ENCODE data around the gene VPS35.
A peak's percentile ranks its signal among the peaks of the same experiment; 100 is the strongest.
"Not testable (repeated sequence)": the region's sequence is repeated elsewhere in the genome, so short reads cannot be mapped to it uniquely, and the experiment has no call there.

The VPS35 gene

DNA sequence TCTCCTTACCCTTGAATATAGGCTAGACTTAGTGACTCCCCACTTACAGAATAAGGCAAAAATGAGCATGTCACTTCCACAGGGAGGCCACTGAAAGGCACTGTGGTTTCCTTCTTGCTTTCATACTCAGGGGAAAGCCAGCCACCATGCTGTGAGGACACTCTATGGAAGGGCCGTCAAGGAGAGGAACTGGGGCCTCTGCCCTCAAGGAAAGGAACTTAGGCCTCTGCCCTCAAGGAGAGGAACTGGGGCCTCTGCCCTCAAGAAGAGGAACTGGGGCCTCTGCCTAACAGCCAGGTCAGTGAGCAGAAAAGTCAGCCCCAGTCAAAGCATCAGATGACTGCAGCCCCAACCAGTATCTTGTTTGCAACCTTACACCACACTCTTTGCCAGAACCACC is 30.1 kb downstream of the VPS35 start:
- DNase-seq (ENCODE audit: low spot score), result no peak

- no peak for DNase-seq (ENCODE audit: low spot score)
Measured at GRCh38 chr16:46651305-46651704, 37.7 kb downstream of the VPS35 start.

- DNase-seq (ENCODE audit: low spot score), result peak; percentile 40
Measured at GRCh38 chr16:46650254-46650623, 38.7 kb downstream of the VPS35 start.

DNA sequence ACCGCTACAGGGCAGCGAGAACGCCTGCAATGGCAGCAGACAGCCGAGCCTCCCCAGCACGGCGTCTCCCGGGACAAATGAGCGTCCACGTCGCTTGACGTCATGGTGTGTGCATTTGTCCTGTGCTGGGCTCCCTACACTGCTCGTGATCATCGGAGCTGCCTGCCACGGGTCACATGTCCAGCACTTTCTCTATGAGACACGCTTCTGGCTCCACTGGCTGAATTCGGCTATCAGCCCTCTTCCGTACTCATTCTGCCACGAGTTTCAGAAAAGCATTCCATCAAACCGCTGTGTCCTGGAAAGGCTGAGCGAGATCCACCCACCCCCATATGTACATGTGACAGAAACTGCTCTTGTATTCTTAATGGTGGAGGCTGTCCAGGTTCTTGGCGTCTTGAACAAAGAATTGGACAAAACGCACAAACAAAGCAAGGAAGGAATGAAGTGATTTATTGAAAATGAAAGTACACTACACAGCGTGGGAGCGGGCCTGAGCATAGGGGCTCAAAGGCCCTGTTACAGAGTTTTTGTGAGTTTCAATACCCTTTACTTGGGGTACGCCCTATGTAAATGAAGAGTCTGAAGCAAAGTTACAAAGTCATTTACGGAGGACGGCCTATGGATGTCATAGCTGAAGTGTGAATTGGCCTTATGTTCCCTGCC is 39.3 kb downstream of the VPS35 start:
- no peak for DNase-seq (ENCODE audit: low spot score)

DNA sequence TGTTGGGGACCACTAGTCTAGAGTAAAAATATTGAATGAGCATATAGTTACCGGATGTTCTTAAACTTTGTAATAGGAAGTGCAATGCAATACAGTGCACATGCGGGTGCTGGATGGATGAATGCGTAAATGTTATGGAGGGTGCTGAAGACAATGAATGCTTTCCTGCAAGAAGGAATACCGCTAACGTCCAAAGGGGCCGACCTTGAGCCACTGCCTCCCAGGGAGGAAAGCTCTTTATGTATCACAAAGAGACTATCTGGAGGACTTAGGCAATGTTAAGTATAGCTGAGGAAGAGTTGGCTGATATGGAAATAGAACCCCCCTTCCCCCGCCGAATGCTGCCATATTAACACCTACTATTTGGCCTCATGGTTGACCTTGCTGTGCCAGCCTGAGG is 40.3 kb downstream of the VPS35 start:
- DNase-seq (ENCODE audit: low spot score), result no peak

- peak; percentile 40 for DNase-seq (ENCODE audit: low spot score)
Measured at GRCh38 chr16:46638947-46639925, 49.7 kb downstream of the VPS35 start.

- DNase-seq (ENCODE audit: low spot score), result no peak
Measured at GRCh38 chr16:46632778-46633733, 55.9 kb downstream of the VPS35 start.

DNA sequence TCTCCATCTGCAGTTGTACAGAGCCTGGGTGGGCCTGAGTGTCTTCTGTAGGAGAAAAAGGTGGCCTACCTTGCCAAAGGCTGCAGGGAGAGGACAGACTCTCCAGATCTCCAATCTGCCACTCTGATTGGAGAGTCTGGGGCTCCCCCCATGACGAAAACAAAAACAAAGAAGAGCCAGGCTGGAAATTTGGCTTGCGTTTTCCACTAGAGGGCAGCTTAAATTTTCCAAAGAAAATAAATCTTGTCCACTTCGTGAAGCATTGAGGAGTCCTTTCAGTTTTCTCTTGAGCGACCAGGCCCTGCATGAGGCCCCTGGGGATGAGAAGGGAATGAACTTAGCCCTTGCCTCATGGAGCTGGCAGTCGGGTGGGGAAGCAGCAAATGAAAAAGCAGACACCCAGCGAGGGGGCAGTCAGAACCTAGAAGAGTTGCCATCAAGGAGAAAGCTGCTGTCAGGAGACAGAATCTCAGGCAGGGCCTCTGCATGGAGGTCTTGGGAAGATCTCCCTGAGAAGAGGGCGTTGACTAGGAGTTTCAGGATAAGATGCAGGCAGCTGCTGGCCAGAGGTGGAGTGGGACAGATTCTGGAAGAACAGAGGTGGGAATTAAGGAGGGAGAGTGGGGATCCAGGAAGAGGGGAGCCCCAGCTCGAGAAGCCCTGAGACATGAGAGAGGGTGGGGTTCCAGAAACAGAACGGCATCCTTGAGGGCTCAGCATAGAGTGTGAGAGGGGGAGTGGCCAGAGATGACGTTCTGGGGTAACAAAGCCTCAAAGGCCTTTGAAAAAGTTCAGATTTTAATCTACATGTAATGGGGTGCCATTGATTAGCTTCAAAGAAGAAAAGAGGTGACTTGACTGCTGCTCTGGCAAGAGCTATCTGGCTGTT is 59.4 kb downstream of the VPS35 start:
- DNase-seq (ENCODE audit: low spot score), result peak; percentile 81

GRCh38 chr16:46627746-46628145 is 61.2 kb downstream of the VPS35 start:
- no peak for DNase-seq (ENCODE audit: low spot score)

DNA sequence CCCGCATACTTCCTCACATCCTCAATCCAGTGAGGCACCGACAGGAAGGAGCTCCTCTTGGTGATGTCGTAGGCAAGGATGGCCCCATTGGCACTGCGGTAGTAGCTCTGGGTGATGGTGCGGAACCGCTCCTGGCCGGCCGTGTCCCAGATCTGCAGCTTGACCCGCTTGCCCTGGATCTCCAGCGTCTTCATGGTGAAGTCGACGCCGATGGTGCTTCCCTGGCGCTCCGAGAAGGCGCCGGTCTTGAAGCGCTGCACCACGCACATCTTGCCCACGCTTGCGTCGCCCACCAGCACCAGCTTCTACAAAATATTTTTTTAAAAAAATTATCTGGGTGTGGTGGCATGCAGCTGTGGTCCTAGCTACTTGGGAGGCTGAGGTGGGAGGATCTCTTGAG is 62.3 kb downstream of the VPS35 start:
- not testable (repeated sequence) for DNase-seq (ENCODE audit: low spot score)

DNA sequence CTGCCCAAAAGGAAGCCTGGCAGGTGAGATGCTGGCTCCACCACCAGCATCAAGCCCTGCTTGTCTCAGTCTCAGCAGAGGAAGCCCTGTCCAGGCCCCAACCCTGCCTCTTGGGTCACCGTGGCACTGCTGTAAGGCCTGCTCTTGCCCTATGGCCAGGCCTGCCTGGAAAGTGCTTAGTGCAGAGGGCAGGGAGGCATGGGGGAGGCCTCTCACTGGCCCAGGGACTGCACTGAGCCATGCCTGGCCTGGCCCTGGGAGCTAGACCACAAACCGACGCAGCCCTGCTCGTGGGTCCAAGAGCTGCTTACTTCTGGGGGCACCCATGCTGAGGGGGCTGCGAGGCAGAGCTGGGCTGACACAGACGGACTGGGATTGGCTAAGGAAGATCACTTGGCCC is 64.1 kb downstream of the VPS35 start:
- not testable (repeated sequence) for DNase-seq (ENCODE audit: low spot score)

DNA sequence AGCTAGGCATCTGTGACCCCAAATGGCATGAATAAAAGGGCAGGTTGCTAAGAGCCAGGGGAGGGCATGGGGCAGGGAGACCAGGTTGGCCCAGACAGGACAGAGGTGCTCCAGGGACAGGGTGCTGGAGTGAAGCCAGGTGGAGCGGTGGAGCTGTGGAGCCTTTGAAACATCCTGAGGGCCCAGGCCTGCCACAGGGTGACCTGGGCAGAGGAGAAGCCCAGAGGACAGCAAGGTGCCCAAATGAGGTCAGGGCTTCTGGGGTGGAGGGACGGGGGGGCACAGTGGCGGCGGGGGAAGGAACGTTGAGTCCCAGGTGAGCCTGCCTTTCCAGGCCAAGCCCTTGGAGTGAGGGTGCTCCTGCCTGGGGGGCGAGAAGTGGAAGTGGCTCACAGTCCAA is 65.3 kb downstream of the VPS35 start:
- DNase-seq (ENCODE audit: low spot score), result not testable (repeated sequence)

DNA sequence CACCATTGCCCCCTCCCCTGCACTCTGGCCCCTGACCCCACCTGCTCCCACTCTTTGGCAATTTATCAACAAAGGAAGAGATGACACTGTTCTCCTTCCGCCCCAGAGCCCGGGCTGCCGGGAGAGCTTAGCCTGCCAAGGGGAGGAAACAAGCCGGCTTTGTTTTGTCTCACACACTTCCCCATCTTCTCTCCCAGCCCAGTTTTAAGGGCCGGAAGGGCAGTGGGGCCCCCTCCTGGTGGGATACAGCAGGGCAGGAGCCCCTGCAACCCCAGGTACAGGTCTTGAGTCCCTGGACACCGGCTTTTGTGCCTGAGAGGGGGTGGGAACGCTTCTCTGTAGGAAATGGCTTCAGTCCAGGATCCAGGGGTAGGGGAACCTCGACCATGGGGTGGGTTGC is 65.7 kb downstream of the VPS35 start:
- DNase-seq (ENCODE audit: low spot score), result not testable (repeated sequence)

DNA sequence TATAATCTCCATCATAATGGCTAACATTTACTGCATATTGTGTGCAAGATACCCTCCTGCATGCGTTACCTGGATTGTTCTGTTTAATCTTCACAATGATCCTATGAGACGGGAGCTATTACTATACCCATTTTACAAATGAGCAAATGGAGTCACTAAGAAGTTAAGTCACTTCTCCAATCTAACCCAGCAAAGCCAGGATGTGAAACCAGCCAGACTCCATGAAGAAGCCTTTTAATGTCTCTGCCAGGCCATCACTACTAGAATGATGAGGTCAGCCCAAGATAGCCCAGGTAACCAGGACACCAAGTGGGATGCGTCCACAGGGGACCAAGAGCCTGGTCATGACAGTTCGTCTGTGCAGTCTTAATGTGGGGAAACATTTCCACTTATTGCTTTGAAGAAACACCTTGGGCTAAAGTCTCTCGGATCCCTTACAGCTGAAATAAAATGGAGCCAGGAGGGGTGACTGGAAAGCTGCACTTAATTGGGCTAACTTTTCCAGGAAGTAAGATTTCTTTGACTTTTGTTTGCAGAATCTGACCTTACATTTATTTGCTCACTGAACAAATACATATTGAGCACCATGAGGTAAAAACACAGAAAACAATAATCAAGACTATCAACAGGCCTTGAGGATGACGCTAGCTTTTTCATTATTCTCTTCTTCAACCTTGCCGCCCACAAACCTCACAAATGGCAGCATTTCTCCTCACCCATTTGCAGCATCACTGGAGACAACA is 66.9 kb downstream of the VPS35 start:
- no peak for DNase-seq (ENCODE audit: low spot score)

DNA sequence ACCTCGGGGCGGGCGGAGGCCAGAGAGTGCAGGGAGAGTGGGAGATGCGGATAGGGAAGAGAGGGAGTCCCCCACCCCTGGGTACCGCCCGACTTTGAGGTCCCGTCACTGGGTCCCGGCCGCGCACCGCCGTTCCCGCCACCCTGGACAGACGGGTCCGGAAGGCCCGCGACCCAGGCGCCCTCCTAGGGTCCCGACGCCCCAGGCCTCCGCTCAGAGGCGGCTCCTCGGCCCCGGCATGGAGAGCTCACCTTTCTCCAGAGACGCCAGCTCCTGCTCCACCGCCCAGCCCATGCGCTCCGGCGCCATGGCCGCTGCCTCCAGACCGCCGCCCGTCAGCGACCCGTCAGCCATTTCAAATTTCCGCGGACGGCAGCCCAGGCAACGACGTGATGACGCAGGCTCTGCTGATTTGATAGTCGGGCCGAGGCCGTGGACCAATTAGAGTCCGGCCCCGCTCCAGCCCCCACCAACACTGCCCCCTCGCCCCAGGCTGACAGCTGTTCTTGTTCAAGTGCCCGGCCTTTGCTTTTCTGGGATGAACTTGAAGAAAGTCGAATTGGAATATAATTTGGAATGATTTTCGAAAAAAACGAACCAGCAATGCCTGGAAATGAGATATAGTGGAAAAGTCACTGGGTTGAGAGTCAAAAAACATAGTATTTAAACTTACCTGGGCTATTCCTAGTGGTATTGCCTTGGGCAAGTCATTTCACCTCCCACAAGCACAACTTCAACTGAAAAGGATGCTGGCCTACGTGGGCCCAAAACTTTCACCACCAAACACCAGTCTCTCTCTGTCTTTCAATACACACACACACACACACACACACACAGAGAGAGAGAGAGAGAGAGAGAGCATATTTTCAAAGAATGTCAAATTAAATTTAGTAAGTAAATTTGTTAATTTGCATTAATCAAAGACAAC is 67.7 kb downstream of the VPS35 start, which contains the start of gene SHCBP1:
Gene SHCBP1 (minus strand): TSS at position 374 of the 928 bp plus-strand sequence. CDS start 20 bp downstream, at position 354.
- DNase-seq (ENCODE audit: low spot score), result peak; percentile 96

DNA sequence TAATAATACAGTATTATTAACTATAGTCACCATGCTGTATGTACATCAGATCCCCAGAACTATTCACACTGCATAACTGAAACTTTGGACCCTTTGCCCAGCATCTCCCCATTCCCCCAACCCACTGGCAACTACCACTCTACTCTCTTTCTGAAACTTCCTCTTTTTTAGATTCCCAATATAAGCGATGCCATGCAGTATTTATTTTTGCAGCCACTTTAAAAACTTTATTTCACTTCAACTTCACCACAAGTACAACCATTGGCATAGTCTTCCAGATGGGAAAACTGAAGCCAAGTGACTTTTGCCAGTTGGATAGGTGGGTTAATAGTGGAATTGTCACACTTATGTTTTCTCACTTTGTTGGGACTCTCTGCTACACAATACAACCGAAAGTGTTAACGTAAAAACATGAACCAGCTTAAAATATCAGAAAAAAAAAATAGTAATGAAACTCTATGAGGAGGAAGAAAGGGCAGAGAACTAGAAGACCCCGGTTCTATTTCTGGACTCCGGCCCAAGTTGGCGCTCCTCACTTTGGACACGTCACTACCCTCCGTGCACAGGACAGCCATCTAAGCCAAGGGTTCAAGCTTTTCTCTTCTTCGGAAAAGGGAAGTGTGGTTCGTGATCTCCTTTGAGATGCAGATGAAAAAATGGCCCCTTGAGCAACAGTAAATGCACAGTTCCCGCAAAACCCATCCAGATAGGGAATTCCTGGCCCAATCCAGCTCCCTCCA is 68.5 kb downstream of the VPS35 start:
- DNase-seq (ENCODE audit: low spot score), result peak; percentile 27

GRCh38 chr16:46618516-46618915 is 70.5 kb downstream of the VPS35 start:
- DNase-seq (ENCODE audit: low spot score), result no peak

DNA sequence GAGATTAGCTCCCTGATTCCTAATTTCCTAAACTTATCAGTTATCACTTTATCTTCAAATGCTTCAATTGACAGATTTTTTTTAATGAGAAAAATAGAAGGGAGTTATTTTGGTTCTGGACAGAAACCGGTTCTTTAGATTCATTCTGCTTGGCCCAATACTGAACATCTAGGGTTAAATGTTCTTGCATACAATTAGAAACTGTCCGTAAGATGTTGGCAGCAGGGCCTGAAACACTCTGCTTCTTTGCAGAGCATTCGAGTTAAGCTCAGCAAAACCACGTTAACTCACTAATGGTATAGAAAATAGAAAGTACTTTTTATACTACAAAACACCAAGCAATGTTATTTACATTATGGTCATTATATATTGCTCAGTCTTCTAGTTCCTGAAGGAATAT is 75.0 kb downstream of the VPS35 start:
- DNase-seq (ENCODE audit: low spot score), result no peak
